Measurements from ENCODE around the gene POGK.
A peak's percentile ranks its signal among the peaks of the same experiment; 100 is the strongest.

- TF ChIP-seq CTCF (IDR thresholded peaks at IDR 0.05; ENCODE audit: poor library complexity, severe bottlenecking): no peak
- TF ChIP-seq EZH2 (IDR thresholded peaks at IDR 0.05; ENCODE audit: borderline replicate concordance, insufficient read depth, low read length, poor library complexity, severe bottlenecking): no peak
- no peak for TF ChIP-seq POLR2AphosphoS5 (IDR thresholded peaks at IDR 0.05)
- TF ChIP-seq SMC3 (conservative IDR thresholded peaks at IDR 0.05; ENCODE audit: poor library complexity): no peak
- TF ChIP-seq EP300 (conservative IDR thresholded peaks at IDR 0.05; ENCODE audit: poor library complexity, severe bottlenecking): peak; percentile 51
- TF ChIP-seq TAF1 (IDR thresholded peaks at IDR 0.05; ENCODE audit: low read depth): no peak
- TF ChIP-seq RAD21 (conservative IDR thresholded peaks at IDR 0.05): no peak
Measured at GRCh38 chr1:166888373-166889111, 49.3 kb downstream of the POGK start.
